Large intestine (tissue), 3 donors: ENCODE data around the gene PLEKHA6. TPM values are rescaled to one million over a fixed set of nuclear protein-coding genes. Genes with fewer than 3 reads are reported as not detected.
"Not testable (repeated sequence)": the region's sequence is repeated elsewhere in the genome, so short reads cannot be mapped to it uniquely, and the experiment has no call there.

Experiments used
- DNase-seq, 2 donors: peaks; one replicate each; pipeline versions ENCODE4 v3.0.0 to v3.0.0-alpha.2; 2013
- H3K27ac ChIP-seq: one replicate; pipeline ENCODE4 v1.5.1; 2013; ENCODE audit warnings: low read length
- H3K27me3 ChIP-seq: 2 replicates; pipeline ENCODE4 v1.6.1; 2013; ENCODE audit warnings: low read length; ENCODE audit not compliant: control insufficient read depth, insufficient read depth
- H3K36me3 ChIP-seq: 2 replicates; pipeline ENCODE4 v1.6.1; 2013; ENCODE audit warnings: low read length; ENCODE audit not compliant: control insufficient read depth, insufficient read depth
- H3K4me1 ChIP-seq: one replicate; pipeline ENCODE4 v1.6.1; 2013; ENCODE audit warnings: low read length; ENCODE audit not compliant: control insufficient read depth, insufficient read depth
- H3K4me3 ChIP-seq: one replicate; pipeline ENCODE4 v1.5.1; 2013; ENCODE audit warnings: low read length
- H3K9me3 ChIP-seq: one replicate; pipeline ENCODE4 v1.6.1; 2013; ENCODE audit warnings: mild to moderate bottlenecking, low read depth, low read length, moderate library complexity; ENCODE audit not compliant: control insufficient read depth
- WGBS: methylation state at CpG from one replicate; pipeline ENCODE4 v1.1.5; 2013; ENCODE audit warnings: low lambda C conversion rate; ENCODE audit not compliant: insufficient coverage; 5-methylcytosine and 5-hydroxymethylcytosine counted together
- polyA plus RNA-seq: library from polyadenylated mRNA; unstranded; fragments of 120-200 nt; gene quantifications from one replicate; pipeline ENCODE4 v1.2.1, GENCODE V29; 2013

PLEKHA6 gene
- polyA plus RNA-seq, 1 donor, result 59.3 TPM

- H3K4me1 ChIP-seq, result peaks cover 62% of the 10 kb centered on the region
- H3K9me3 ChIP-seq, result no peaks in the 10 kb centered on the region
- no peaks in the 10 kb centered on the region for H3K27me3 ChIP-seq
- H3K36me3 ChIP-seq, result no peaks in the 10 kb centered on the region
- WGBS, result no CpG with 5 or more reads among the region's 6 CpGs
- no peak overlapping the region for H3K27ac ChIP-seq
- no peak overlapping the region for H3K4me3 ChIP-seq
- DNase-seq, result no peak
These were observed 43.6 kb downstream of the PLEKHA6 start for GRCh38 chr1:204316164-204316563.

- WGBS, result 80% methylated on average over 1 of the region's 12 CpGs
- H3K9me3 ChIP-seq, result no peaks in the 10 kb centered on the region
- H3K4me1 ChIP-seq, result peaks cover 52% of the 10 kb centered on the region
- H3K27ac ChIP-seq, result peak overlapping the region; percentile 79
- DNase-seq, result peak in 1 of 2 donors; percentile 53
- no peaks in the 10 kb centered on the region for H3K27me3 ChIP-seq
- no peaks in the 10 kb centered on the region for H3K36me3 ChIP-seq
- H3K4me3 ChIP-seq, result no peak overlapping the region
These were observed 44.7 kb downstream of the PLEKHA6 start for GRCh38 chr1:204314893-204315658.

DNA sequence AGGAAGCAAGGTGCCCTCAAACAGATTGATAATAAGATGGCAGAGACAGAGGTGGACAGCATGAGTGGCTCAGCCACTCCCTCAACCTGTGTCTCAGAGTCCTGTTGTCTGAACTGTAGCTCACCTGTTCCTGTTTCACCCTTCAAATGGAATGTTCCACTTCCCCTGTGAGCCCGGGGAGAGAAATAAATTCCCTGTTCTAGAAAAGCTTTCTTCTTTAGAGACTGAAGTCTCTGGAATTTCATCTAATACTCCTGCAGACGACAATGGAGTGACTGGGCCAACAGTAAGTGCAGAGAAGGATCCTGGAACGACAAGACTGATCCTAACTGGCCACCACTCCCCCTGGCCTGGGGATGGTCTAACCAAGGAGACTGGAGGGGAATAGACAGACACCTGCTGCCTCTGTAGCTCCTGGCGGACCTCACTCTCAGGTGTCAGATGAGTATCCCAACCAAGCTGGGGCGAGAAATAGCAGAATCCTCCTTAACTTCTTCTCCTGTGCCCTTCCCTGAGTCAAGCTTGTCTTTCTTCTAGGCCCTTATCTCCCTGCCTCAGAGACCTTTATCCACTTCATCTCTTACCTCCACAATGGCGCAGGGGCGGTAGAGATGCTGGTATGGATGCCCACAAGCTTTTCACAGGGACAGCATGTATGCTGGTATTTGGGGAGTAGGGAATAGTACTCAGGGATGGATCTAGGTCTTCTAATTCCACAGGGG is 45.4 kb downstream of the PLEKHA6 start:
- no peaks in the 10 kb centered on the region for H3K9me3 ChIP-seq
- H3K27ac ChIP-seq, result peak overlapping the region; percentile 79
- no CpG with 5 or more reads among the region's 7 CpGs for WGBS
- DNase-seq, result peak; percentile 55 to 85
- H3K4me1 ChIP-seq, result peaks cover 46% of the 10 kb centered on the region
- no peaks in the 10 kb centered on the region for H3K36me3 ChIP-seq
- no peaks in the 10 kb centered on the region for H3K27me3 ChIP-seq
- H3K4me3 ChIP-seq, result peak overlapping the region; percentile 2

DNA sequence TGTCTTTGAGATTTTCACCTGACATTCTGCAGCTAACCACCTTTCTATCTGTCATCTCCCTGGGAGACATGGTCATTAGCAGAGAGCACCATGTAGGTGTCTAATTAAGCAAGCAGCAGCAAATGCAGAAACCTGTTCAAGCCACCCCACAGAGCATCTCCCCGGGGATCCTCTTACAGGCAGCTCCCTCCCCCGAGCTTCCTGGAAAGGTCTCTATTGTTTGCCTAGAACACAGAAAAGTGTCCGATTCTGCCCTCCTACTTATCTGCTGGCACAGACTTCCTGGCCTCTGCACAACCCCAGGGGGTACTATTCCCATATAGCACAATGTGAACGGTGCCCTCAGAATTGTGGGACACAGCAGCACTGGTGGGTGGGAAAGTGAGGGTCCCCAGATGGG is 46.1 kb downstream of the PLEKHA6 start:
- H3K4me3 ChIP-seq, result no peak overlapping the region
- no CpG with 5 or more reads among the region's 4 CpGs for WGBS
- H3K27ac ChIP-seq, result peak overlapping the region; percentile 79
- peaks cover 40% of the 10 kb centered on the region for H3K4me1 ChIP-seq
- H3K9me3 ChIP-seq, result no peaks in the 10 kb centered on the region
- no peaks in the 10 kb centered on the region for H3K27me3 ChIP-seq
- DNase-seq, result no peak
- no peaks in the 10 kb centered on the region for H3K36me3 ChIP-seq

GRCh38 chr1:204310970-204311369 is 48.8 kb downstream of the PLEKHA6 start:
- H3K4me3 ChIP-seq, H3K9me3 ChIP-seq, H3K36me3 ChIP-seq, H3K27me3 ChIP-seq, DNase-seq: not testable (repeated sequence)
- no CpG with 5 or more reads among the region's 4 CpGs for WGBS
- Histone ChIP-seq H3K4me1 (peaks cover 38% of the 10 kb centered on the region), H3K27ac (peak overlapping the region; percentile 30)

DNA sequence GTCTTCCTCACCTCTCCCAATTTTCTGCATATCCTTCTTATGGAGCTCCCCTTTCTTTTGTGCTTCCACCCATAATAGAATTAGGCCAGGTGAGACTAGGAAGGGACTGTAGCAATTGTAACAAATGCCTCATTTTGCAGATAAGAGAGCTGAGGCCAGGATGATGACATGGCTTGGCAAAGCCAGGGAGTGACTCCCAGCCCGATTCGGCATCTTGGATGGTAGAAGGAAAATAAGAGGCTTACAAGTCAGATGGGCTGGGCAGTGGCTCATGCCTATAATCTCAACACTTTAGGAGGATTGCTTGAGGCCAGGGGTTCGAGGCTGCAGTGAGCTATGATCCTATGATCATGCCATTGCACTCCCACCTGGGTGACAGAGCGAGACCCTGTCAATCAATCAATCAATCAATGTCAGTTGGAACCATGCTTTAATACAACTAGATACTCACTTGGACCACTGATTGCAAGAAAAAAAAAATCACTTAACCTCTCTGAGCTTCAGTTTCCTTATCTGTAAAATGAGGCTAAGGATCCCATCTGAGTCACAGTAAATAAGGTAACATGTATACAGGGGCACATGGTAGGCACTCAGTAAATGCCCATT is 51.6 kb downstream of the PLEKHA6 start:
- H3K27ac ChIP-seq, result no peak overlapping the region
- WGBS, result no CpG with 5 or more reads among the region's 4 CpGs

GRCh38 chr1:204307334-204307883 is 52.3 kb downstream of the PLEKHA6 start:
- Histone ChIP-seq H3K27me3 (no peaks in the 10 kb centered on the region), H3K9me3 (no peaks in the 10 kb centered on the region), H3K27ac (peak overlapping the region; percentile 2), H3K36me3 (no peaks in the 10 kb centered on the region), H3K4me1 (peaks cover 15% of the 10 kb centered on the region), H3K4me3 (peak overlapping the region; percentile 1)
- peak in 1 of 2 donors; percentile 61 for DNase-seq
- no CpG with 5 or more reads among the region's 12 CpGs for WGBS

More for the DNA sequence above, 51.6 kb downstream of the PLEKHA6 start:
- no peak for DNase-seq
- no peaks in the 10 kb centered on the region for H3K36me3 ChIP-seq
- peaks cover 15% of the 10 kb centered on the region for H3K4me1 ChIP-seq
- no peaks in the 10 kb centered on the region for H3K27me3 ChIP-seq
- H3K4me3 ChIP-seq, result no peak overlapping the region
- no peaks in the 10 kb centered on the region for H3K9me3 ChIP-seq

GRCh38 chr1:204306076-204306475 is 53.7 kb downstream of the PLEKHA6 start:
- no peak for DNase-seq
- no CpG with 5 or more reads among the region's 3 CpGs for WGBS
- no peaks in the 10 kb centered on the region for H3K27me3 ChIP-seq
- H3K9me3 ChIP-seq, result no peaks in the 10 kb centered on the region
- H3K36me3 ChIP-seq, result peaks cover 8% of the 10 kb centered on the region
- no peak overlapping the region for H3K27ac ChIP-seq
- peaks cover 15% of the 10 kb centered on the region for H3K4me1 ChIP-seq
- H3K4me3 ChIP-seq, result no peak overlapping the region

DNA sequence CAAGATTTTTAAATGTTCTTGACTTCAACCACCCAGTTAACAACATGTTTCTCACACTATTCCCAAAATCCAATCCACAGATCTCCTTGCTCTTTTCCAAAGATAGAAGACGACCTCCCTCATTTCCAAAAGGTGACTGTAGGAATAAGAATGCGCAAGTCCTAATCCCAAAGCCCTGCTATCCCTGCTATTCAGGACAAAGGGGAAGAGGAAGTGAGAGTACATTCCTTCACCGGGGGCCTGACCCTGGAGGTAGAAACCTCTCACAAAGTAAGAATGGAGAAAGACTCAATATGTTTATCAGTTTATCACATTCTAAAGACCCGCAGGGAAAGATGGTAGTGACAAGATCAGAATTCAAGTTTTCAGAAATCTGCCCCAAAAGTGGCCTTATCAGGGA is 55.7 kb downstream of the PLEKHA6 start:
- Histone ChIP-seq H3K27ac (no peak overlapping the region), H3K36me3 (peaks cover 11% of the 10 kb centered on the region), H3K9me3 (no peaks in the 10 kb centered on the region), H3K4me1 (peaks cover 29% of the 10 kb centered on the region), H3K27me3 (no peaks in the 10 kb centered on the region), H3K4me3 (no peak overlapping the region)
- DNase-seq, result no peak
- WGBS, result 83% methylated on average over 1 of the region's 4 CpGs

DNA sequence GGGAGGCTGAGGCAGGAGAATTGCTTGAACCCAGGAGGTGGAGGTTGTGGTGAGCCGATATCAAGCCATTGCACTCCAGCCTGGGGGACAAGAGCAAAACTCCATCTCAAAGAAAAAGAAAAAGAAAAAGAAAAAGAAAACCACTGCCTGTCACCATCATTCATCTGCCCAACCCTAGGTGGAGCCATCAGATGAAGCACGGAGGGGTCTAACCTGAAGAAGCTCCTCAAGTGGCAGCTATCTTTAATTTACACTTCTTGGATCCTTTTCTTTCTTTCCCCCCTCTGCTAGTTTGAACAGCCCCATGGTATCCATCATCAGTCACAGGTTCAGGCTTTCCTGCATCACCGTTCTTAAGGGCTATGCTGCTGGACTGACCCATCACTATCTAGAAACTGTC is 57.0 kb downstream of the PLEKHA6 start:
- WGBS, result 100% methylated on average over 1 of the region's 3 CpGs
- Histone ChIP-seq H3K36me3 (peaks cover 12% of the 10 kb centered on the region), H3K4me3 (no peak overlapping the region), H3K4me1 (peaks cover 30% of the 10 kb centered on the region), H3K9me3 (no peaks in the 10 kb centered on the region), H3K27ac (no peak overlapping the region), H3K27me3 (no peaks in the 10 kb centered on the region)
- no peak for DNase-seq
